HepG2 (cell line): ENCODE measurements around the gene DSN1. TPM values are rescaled to one million over a fixed set of nuclear protein-coding genes. Genes with fewer than 3 reads are reported as not detected.

Source experiments
- ATF1 ChIP-seq: IDR thresholded peaks from 2 replicates; pipeline ENCODE4 v1.6.1; 2016; ENCODE audit warnings: mild to moderate bottlenecking, control low read depth
- ELF4 ChIP-seq: sonication (generic); formaldehyde crosslinking; IDR thresholded peaks from 2 replicates; pipeline ENCODE4 v1.5.0; 2020; ENCODE audit warnings: missing genetic modification reagents, mild to moderate bottlenecking, moderate library complexity, borderline replicate concordance
- HHEX ChIP-seq: IDR thresholded peaks from 2 replicates; pipeline ENCODE4 v1.6.1; 2016; ENCODE audit warnings: control low read depth
- HOXA7 ChIP-seq: sonication (generic); formaldehyde crosslinking; IDR thresholded peaks from 2 replicates; pipeline ENCODE4 v1.8.1; 2022; ENCODE audit warnings: mild to moderate bottlenecking, missing genetic modification reagents, moderate library complexity
- HOXD1 ChIP-seq: sonication (generic); formaldehyde crosslinking; IDR thresholded peaks from 2 replicates; pipeline ENCODE4 v1.5.0; 2020; ENCODE audit warnings: missing genetic modification reagents
- KLF16 ChIP-seq, 2 experiments: sonication (generic) in 1 of 2; formaldehyde crosslinking in 1 of 2; IDR thresholded peaks; 2 replicates each; pipeline versions ENCODE4 v1.6.1 to v1.8.0; 2016 to 2023; ENCODE audit warnings: missing genetic modification reagents in 2 of 2, missing compliant biosample characterization in 1 of 2
- MXD4 ChIP-seq: IDR thresholded peaks from 2 replicates; pipeline ENCODE4 v1.6.1; 2016; ENCODE audit warnings: mild to moderate bottlenecking, missing biosample characterization, missing genetic modification reagents
- SATB2 ChIP-seq: sonication (generic); formaldehyde crosslinking; IDR thresholded peaks from 2 replicates; pipeline ENCODE4 v1.5.0; 2020; ENCODE audit warnings: missing genetic modification reagents
- TARDBP ChIP-seq: sonication (generic); formaldehyde crosslinking; IDR thresholded peaks from 2 replicates; pipeline ENCODE4 v1.8.0; 2022; ENCODE audit warnings: mild to moderate bottlenecking, missing genetic modification reagents
- ZBTB8A ChIP-seq: sonication (generic); formaldehyde crosslinking; IDR thresholded peaks from 2 replicates; pipeline ENCODE4 v1.4.0; 2020; ENCODE audit warnings: mild to moderate bottlenecking, low read depth, missing genetic modification reagents, borderline replicate concordance
- ZFP62 ChIP-seq: sonication (generic); formaldehyde crosslinking; IDR thresholded peaks from 2 replicates; pipeline ENCODE4 v1.4.0; 2020; ENCODE audit warnings: missing genetic modification reagents
- ZKSCAN5 ChIP-seq: sonication (generic); formaldehyde crosslinking; IDR thresholded peaks from 2 replicates; pipeline ENCODE4 v1.5.1; 2020; ENCODE audit warnings: mild to moderate bottlenecking, missing genetic modification reagents
- ZNF326 ChIP-seq: sonication (generic); formaldehyde crosslinking; IDR thresholded peaks from 2 replicates; pipeline ENCODE4 v1.4.0; 2020; ENCODE audit warnings: missing genetic modification reagents, borderline replicate concordance
- ZNF367 ChIP-seq: sonication (generic); formaldehyde crosslinking; IDR thresholded peaks from 2 replicates; pipeline ENCODE4 v1.4.0; 2020; ENCODE audit warnings: missing genetic modification reagents, borderline replicate concordance
- ZNF383 ChIP-seq: sonication (generic); formaldehyde crosslinking; IDR thresholded peaks from 2 replicates; pipeline ENCODE4 v1.4.0; 2020; ENCODE audit warnings: missing genetic modification reagents, mild to moderate bottlenecking, borderline replicate concordance
- ZNF546 ChIP-seq: sonication (generic); formaldehyde crosslinking; conservative IDR thresholded peaks from 2 replicates; pipeline ENCODE4 v1.8.1; 2023; ENCODE audit warnings: mild to moderate bottlenecking, missing genetic modification reagents
- ZNF563 ChIP-seq: sonication (generic); formaldehyde crosslinking; IDR thresholded peaks from 2 replicates; pipeline ENCODE4 v1.8.0; 2022; ENCODE audit warnings: mild to moderate bottlenecking, moderate library complexity, missing genetic modification reagents
- ZSCAN25 ChIP-seq: sonication (generic); formaldehyde crosslinking; IDR thresholded peaks from 2 replicates; pipeline ENCODE4 v1.8.0; 2022; ENCODE audit warnings: mild to moderate bottlenecking, missing genetic modification reagents
- polyA plus RNA-seq, 8 experiments: library from polyadenylated mRNA; depleted of rRNA in 3 of 8; stranded (reverse) in 7 of 8; unstranded in 1 of 8; fragments of >200 nt; fragmentation: Illumina TruSeq in 4 of 8; extraction: Trizol in 4 of 8; gene quantifications; 2 replicates each; pipeline versions ENCODE4 v1.2.1 to v1.2.3, GENCODE V29; 2011 to 2016; ENCODE audit warnings: low read depth in 4 of 8, missing spikeins in 1 of 8, mixed read lengths in 1 of 8; ENCODE audit not compliant: insufficient read depth in 1 of 8
- total RNA-seq, 5 experiments: library from RNA; depleted of rRNA; stranded (reverse); fragments of >200 nt; fragmentation: Illumina TruSeq; extraction: Trizol; gene quantifications; 2 replicates each; pipeline ENCODE4 v1.2.3, GENCODE V29; 2016; ENCODE audit warnings: low read depth in 1 of 5
- TF ChIP-seq, protein P1 (sequence below), 2 experiments: sonication (generic) in 1 of 2; formaldehyde crosslinking in 1 of 2; IDR thresholded peaks; 2 replicates each; pipeline versions ENCODE4 v1.5.1 to v1.6.1; 2011 to 2020; ENCODE audit warnings: borderline replicate concordance in 1 of 2, low read depth in 1 of 2, low read length in 1 of 2, mild to moderate bottlenecking in 1 of 2, missing genetic modification reagents in 1 of 2, moderate library complexity in 1 of 2
- TF ChIP-seq, protein P2 (sequence below): sonication (generic); formaldehyde crosslinking; IDR thresholded peaks from 2 replicates; pipeline ENCODE4 v1.4.0; 2020; ENCODE audit warnings: missing genetic modification reagents, low read depth, mild to moderate bottlenecking, borderline replicate concordance
- TF ChIP-seq, protein P3 (sequence below): sonication (generic); formaldehyde crosslinking; IDR thresholded peaks from 2 replicates; pipeline ENCODE4 v1.8.1; 2023; ENCODE audit warnings: missing genetic modification reagents, inconsistent platforms, borderline replicate concordance
- TF ChIP-seq, protein P4 (sequence below): sonication (generic); formaldehyde crosslinking; IDR thresholded peaks from 2 replicates; pipeline ENCODE4 v1.8.0; 2022; ENCODE audit warnings: mild to moderate bottlenecking, missing genetic modification reagents, moderate library complexity
- TF ChIP-seq, protein P5 (sequence below): sonication (generic); formaldehyde crosslinking; IDR thresholded peaks from 2 replicates; pipeline ENCODE4 v1.4.0; 2020; ENCODE audit warnings: missing genetic modification reagents, borderline replicate concordance

Gene DSN1
- total and polyA plus RNA-seq, 2 of the 13 experiments (the other 11 are each of a cell fraction or from before 2014, with no cell fraction given), result 18.7 to 53.7 TPM

DNA sequence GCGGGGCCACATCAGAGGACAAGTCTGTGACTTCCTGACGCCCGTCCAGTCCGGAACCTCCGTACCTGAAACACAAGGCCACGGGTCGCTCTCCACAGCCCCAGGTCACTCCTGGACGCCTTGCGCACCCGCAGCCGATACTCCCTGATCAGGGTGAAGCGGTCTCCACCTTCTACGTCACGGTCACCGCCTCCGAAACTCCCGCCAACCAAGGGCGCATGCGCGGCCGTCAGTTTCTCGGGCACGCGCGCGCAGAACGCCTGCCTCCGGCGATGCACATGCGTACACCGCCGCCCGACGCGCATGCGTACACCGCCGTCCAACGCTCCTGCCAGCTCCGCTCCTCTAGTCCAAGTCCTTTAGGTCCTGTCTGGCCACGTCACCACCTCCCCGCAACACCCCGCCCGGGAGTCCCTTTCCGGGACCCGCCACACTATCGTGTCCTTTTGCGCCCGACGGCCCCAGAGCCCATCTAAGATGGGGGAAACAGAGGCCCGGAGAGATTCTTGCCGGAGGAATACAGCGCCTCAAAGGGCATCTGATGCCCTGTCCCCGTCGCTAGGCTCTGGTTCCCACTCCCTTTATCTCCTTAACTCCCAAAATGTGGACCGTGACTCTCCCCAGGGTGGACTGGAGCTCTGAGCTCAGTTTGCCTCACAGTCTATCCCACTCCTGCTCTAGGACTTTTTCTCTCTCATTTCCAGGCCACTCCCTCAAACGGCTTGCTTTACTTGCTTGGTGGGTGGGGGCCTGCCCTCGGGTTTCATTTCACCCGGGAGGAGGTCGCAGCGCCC, at the start of gene DSN1 (continued):
- TF ChIP-seq, protein P1, sequence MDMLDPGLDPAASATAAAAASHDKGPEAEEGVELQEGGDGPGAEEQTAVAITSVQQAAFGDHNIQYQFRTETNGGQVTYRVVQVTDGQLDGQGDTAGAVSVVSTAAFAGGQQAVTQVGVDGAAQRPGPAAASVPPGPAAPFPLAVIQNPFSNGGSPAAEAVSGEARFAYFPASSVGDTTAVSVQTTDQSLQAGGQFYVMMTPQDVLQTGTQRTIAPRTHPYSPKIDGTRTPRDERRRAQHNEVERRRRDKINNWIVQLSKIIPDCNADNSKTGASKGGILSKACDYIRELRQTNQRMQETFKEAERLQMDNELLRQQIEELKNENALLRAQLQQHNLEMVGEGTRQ (IDR thresholded peaks at IDR 0.05; ENCODE audit: low read depth, low read length), result no peak
- TF ChIP-seq, protein P1 (CRISPR knock-in tag; IDR thresholded peaks at IDR 0.05; ENCODE audit: borderline replicate concordance), result peak; percentile 11; the same call in 1 of the 2 replicates
- TF ChIP-seq MXD4 (CRISPR knock-in tag) (peak; percentile 91), SATB2 (CRISPR knock-in tag) (peak; percentile 52), ZFP62 (CRISPR knock-in tag) (no peak), HOXA7 (no peak), ZNF326 (CRISPR knock-in tag) (0 out of 2 replicates have a peak, but pooled peaks have one; percentile 49), ZNF546 (no peak), ZNF383 (CRISPR knock-in tag) (0 out of 2 replicates have a peak, but pooled peaks have one; percentile 88), HHEX (CRISPR knock-in tag) (no peak), ZSCAN25 (CRISPR knock-in tag) (no peak), HOXD1 (peak; percentile 90), ELF4 (CRISPR knock-in tag) (no peak; the same call in 1 of the 2 replicates), ZNF563 (CRISPR knock-in tag) (peak; percentile 63), ZNF367 (CRISPR knock-in tag) (peak; percentile 70; the same call in 1 of the 2 replicates), KLF16 (CRISPR knock-in tag; IDR thresholded peaks at IDR 0.05) (peak in 1 of 2 experiments; percentile 88), ZKSCAN5 (CRISPR knock-in tag) (no peak; the same call in 1 of the 2 replicates), ATF1 (peak; percentile 86), ZBTB8A (CRISPR knock-in tag) (no peak; the same call in 1 of the 2 replicates), TARDBP (CRISPR knock-in tag) (peak; percentile 91)
- TF ChIP-seq, protein P2, sequence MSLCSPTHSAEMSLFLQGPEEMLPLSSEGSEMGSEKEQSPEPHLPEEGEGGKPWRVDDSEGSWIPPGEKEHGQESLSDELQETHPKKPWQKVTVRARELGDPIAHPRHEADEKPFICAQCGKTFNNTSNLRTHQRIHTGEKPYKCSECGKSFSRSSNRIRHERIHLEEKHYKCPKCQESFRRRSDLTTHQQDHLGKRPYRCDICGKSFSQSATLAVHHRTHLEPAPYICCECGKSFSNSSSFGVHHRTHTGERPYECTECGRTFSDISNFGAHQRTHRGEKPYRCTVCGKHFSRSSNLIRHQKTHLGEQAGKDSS (CRISPR knock-in tag), result no peak; the same call in 1 of the 2 replicates
- TF ChIP-seq, protein P3, sequence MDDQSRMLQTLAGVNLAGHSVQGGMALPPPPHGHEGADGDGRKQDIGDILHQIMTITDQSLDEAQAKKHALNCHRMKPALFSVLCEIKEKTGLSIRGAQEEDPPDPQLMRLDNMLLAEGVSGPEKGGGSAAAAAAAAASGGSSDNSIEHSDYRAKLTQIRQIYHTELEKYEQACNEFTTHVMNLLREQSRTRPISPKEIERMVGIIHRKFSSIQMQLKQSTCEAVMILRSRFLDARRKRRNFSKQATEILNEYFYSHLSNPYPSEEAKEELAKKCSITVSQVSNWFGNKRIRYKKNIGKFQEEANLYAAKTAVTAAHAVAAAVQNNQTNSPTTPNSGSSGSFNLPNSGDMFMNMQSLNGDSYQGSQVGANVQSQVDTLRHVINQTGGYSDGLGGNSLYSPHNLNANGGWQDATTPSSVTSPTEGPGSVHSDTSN (CRISPR knock-in tag), result peak; percentile 73; the same call in 1 of the 2 replicates
- TF ChIP-seq, protein P4, sequence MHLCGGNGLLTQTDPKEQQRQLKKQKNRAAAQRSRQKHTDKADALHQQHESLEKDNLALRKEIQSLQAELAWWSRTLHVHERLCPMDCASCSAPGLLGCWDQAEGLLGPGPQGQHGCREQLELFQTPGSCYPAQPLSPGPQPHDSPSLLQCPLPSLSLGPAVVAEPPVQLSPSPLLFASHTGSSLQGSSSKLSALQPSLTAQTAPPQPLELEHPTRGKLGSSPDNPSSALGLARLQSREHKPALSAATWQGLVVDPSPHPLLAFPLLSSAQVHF (CRISPR knock-in tag), result peak; percentile 85
- TF ChIP-seq, protein P5, sequence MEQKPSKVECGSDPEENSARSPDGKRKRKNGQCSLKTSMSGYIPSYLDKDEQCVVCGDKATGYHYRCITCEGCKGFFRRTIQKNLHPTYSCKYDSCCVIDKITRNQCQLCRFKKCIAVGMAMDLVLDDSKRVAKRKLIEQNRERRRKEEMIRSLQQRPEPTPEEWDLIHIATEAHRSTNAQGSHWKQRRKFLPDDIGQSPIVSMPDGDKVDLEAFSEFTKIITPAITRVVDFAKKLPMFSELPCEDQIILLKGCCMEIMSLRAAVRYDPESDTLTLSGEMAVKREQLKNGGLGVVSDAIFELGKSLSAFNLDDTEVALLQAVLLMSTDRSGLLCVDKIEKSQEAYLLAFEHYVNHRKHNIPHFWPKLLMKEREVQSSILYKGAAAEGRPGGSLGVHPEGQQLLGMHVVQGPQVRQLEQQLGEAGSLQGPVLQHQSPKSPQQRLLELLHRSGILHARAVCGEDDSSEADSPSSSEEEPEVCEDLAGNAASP, result no peak; the same call in 1 of the 2 replicates
